HepG2 (cell line): ENCODE data around the gene MMP25. TPM values are rescaled to one million over a fixed set of nuclear protein-coding genes. Genes with fewer than 3 reads are reported as not detected.
A peak's percentile ranks its signal among the peaks of the same experiment; 100 is the strongest.

Experiments used
- ZBTB7A ChIP-seq: sonication (generic); formaldehyde crosslinking; IDR thresholded peaks from 2 replicates; pipeline ENCODE4 v1.8.0; 2022; ENCODE audit warnings: mild to moderate bottlenecking, missing genetic modification reagents
- ZNF329 ChIP-seq: sonication (generic); formaldehyde crosslinking; IDR thresholded peaks from 2 replicates; pipeline ENCODE4 v1.9.0; 2021; ENCODE audit warnings: low read depth, mild to moderate bottlenecking, missing genetic modification reagents
- ZNF773 ChIP-seq: sonication (generic); formaldehyde crosslinking; IDR thresholded peaks from 2 replicates; pipeline ENCODE4 v1.4.0; 2020; ENCODE audit warnings: missing genetic modification reagents, borderline replicate concordance
- ZNF891 ChIP-seq: sonication (generic); formaldehyde crosslinking; IDR thresholded peaks from 2 replicates; pipeline ENCODE4 v1.5.0; 2020; ENCODE audit warnings: mild to moderate bottlenecking, missing genetic modification reagents
- polyA plus RNA-seq, 8 experiments: library from polyadenylated mRNA; depleted of rRNA in 3 of 8; stranded (reverse) in 7 of 8; unstranded in 1 of 8; fragments of >200 nt; fragmentation: Illumina TruSeq in 4 of 8; extraction: Trizol in 4 of 8; gene quantifications; 2 replicates each; pipeline versions ENCODE4 v1.2.1 to v1.2.3, GENCODE V29; 2011 to 2016; ENCODE audit warnings: low read depth in 4 of 8, missing spikeins in 1 of 8, mixed read lengths in 1 of 8; ENCODE audit not compliant: insufficient read depth in 1 of 8
- total RNA-seq, 5 experiments: library from RNA; depleted of rRNA; stranded (reverse); fragments of >200 nt; fragmentation: Illumina TruSeq; extraction: Trizol; gene quantifications; 2 replicates each; pipeline ENCODE4 v1.2.3, GENCODE V29; 2016; ENCODE audit warnings: low read depth in 1 of 5
- TF ChIP-seq, protein P1 (sequence below): sonication (generic); formaldehyde crosslinking; IDR thresholded peaks from 2 replicates; pipeline ENCODE4 v1.4.0; 2020; ENCODE audit warnings: missing genetic modification reagents
- TF ChIP-seq, protein P2 (sequence below): fragments of 450-650 bp; IDR thresholded peaks from 2 replicates; pipeline ENCODE4 v1.6.1; 2017

The MMP25 gene
- total and polyA plus RNA-seq, 2 of the 13 experiments (the other 11 are each of a cell fraction or from before 2014, with no cell fraction given) = 0.04 to 0.08 TPM

DNA sequence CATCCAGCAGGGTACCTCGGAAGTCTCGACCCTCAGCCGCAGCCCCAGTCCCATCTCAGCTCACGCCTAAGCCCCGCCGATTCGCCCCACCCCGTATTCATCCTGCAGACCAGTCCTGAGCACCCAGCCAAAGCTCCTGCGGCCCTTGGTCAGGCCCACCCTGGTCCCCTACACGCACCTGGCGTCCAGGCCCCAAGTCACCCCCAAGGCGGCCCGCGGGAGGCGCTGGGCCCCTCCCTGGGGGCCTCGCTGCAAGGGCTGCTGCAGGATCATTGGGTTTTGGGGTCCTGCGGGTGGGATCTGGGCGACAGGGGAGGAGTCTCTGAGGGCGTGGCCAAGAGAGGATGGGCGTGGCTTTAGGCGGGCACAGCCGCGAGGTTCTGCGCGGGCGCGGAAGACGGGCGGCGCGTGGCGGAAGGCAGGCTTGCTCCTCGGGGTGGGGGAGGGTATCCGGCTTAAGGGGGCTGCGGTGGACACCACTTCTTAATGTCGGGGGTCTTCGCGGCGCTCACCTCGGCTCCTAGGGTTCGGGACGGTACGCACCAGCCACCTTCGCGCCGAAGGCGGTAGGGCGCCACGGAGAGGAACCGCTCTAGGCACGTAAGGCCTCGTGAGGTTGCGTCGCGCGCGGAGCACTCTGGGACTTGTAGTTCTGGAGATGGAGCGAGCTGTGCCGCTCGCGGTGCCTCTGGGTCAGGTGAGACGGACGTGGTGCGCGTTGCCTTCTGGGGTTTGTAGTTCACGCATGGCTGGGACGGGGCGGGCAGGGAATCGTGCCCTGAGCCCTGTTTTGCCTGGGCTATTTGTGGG is 22.5 kb upstream of the MMP25 start, which contains the start of the genes HCFC1R1 and THOC6 (continued):
- TF ChIP-seq, protein P1, sequence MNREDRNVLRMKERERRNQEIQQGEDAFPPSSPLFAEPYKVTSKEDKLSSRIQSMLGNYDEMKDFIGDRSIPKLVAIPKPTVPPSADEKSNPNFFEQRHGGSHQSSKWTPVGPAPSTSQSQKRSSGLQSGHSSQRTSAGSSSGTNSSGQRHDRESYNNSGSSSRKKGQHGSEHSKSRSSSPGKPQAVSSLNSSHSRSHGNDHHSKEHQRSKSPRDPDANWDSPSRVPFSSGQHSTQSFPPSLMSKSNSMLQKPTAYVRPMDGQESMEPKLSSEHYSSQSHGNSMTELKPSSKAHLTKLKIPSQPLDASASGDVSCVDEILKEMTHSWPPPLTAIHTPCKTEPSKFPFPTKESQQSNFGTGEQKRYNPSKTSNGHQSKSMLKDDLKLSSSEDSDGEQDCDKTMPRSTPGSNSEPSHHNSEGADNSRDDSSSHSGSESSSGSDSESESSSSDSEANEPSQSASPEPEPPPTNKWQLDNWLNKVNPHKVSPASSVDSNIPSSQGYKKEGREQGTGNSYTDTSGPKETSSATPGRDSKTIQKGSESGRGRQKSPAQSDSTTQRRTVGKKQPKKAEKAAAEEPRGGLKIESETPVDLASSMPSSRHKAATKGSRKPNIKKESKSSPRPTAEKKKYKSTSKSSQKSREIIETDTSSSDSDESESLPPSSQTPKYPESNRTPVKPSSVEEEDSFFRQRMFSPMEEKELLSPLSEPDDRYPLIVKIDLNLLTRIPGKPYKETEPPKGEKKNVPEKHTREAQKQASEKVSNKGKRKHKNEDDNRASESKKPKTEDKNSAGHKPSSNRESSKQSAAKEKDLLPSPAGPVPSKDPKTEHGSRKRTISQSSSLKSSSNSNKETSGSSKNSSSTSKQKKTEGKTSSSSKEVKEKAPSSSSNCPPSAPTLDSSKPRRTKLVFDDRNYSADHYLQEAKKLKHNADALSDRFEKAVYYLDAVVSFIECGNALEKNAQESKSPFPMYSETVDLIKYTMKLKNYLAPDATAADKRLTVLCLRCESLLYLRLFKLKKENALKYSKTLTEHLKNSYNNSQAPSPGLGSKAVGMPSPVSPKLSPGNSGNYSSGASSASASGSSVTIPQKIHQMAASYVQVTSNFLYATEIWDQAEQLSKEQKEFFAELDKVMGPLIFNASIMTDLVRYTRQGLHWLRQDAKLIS (CRISPR knock-in tag) = no peak
- TF ChIP-seq ZNF773 (CRISPR knock-in tag) = no peak
- TF ChIP-seq, protein P2, sequence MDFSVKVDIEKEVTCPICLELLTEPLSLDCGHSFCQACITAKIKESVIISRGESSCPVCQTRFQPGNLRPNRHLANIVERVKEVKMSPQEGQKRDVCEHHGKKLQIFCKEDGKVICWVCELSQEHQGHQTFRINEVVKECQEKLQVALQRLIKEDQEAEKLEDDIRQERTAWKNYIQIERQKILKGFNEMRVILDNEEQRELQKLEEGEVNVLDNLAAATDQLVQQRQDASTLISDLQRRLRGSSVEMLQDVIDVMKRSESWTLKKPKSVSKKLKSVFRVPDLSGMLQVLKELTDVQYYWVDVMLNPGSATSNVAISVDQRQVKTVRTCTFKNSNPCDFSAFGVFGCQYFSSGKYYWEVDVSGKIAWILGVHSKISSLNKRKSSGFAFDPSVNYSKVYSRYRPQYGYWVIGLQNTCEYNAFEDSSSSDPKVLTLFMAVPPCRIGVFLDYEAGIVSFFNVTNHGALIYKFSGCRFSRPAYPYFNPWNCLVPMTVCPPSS = no peak
- TF ChIP-seq ZNF329 = 0 out of 2 replicates have a peak, but pooled peaks have one; percentile 75
- peak; percentile 85 for TF ChIP-seq ZNF891 (CRISPR knock-in tag)
- 0 out of 2 replicates have a peak, but pooled peaks have one; percentile 57 for TF ChIP-seq ZBTB7A (CRISPR knock-in tag)
